Measurements from ENCODE around the gene ROPN1B. TPM values are rescaled to one million over a fixed set of nuclear protein-coding genes. Genes with fewer than 3 reads are reported as not detected.

Gene ROPN1B
- total and polyA plus RNA-seq, 10 donors: not detected

GRCh38 chr3:126019683-126020082 is 50.7 kb downstream of the ROPN1B start:
- intact Hi-C loops (cut with DNase I; ENCODE audit: low total_unique reads): no loop called here
- 77 to 96% (median 93%) methylated on average over 5 of the region's 5 CpGs for WGBS, 5 donors

GRCh38 chr3:126021224-126021623 is 52.2 kb downstream of the ROPN1B start:
- peaks cover 0 to 87% (median 16%) of the 10 kb centered on the region in 6 donors for H3K36me3 ChIP-seq
- 71 to 92% (median 82%) methylated on average over 5 of the region's 5 CpGs for WGBS, 5 donors
- no peak overlapping the region for H3K27ac ChIP-seq
- intact Hi-C loops (cut with DNase I; ENCODE audit: low total_unique reads): no loop called here
- H3K9me3 ChIP-seq: no peaks in the 10 kb centered on the region
- no peaks in the 10 kb centered on the region for H3K27me3 ChIP-seq (replicated peaks in 1 of 7)
- no peak for DNase-seq
- no peak overlapping the region for H3K4me3 ChIP-seq
- TF ChIP-seq POLR2AphosphoS5 (IDR thresholded peaks at IDR 0.05): no peak
- no peak for TF ChIP-seq POLR2A (IDR thresholded peaks at IDR 0.05)
- no peak for TF ChIP-seq CTCF (IDR thresholded peaks at IDR 0.05 in 8 of 11, conservative IDR thresholded peaks at IDR 0.05 in 3 of 11)
- no peaks in the 10 kb centered on the region for H3K4me1 ChIP-seq

More at GRCh38 chr3:126019683-126020082, 50.7 kb downstream of the ROPN1B start:
- Histone ChIP-seq H3K36me3 (peaks cover 0 to 87% (median 17%) of the 10 kb centered on the region in 6 donors), H3K27ac (no peak overlapping the region), H3K27me3 (replicated peaks in 1 of 7) (no peaks in the 10 kb centered on the region), H3K4me3 (no peak overlapping the region), H3K4me1 (no peaks in the 10 kb centered on the region), H3K9me3 (no peaks in the 10 kb centered on the region)
- no peak for DNase-seq
- no peak for TF ChIP-seq POLR2AphosphoS5 (IDR thresholded peaks at IDR 0.05)
- TF ChIP-seq POLR2A (IDR thresholded peaks at IDR 0.05): no peak
- no peak for TF ChIP-seq CTCF (IDR thresholded peaks at IDR 0.05 in 8 of 11, conservative IDR thresholded peaks at IDR 0.05 in 3 of 11)

GRCh38 chr3:126021702-126022101 is 52.7 kb downstream of the ROPN1B start:
- no peak overlapping the region for H3K4me3 ChIP-seq
- no peaks in the 10 kb centered on the region for H3K9me3 ChIP-seq
- H3K36me3 ChIP-seq: peaks cover 0 to 87% (median 16%) of the 10 kb centered on the region in 6 donors
- intact Hi-C loops (cut with DNase I; ENCODE audit: low total_unique reads): no loop called here
- no peaks in the 10 kb centered on the region for H3K4me1 ChIP-seq
- H3K27me3 ChIP-seq (replicated peaks in 1 of 7): no peaks in the 10 kb centered on the region
- DNase-seq: no peak
- TF ChIP-seq CTCF (IDR thresholded peaks at IDR 0.05 in 8 of 11, conservative IDR thresholded peaks at IDR 0.05 in 3 of 11): no peak
- no peak for TF ChIP-seq POLR2AphosphoS5 (IDR thresholded peaks at IDR 0.05)
- no peak for TF ChIP-seq POLR2A (IDR thresholded peaks at IDR 0.05)
- H3K27ac ChIP-seq: no peak overlapping the region
- WGBS, 5 donors: 88 to 100% (median 93%) methylated on average over 1 of the region's 1 CpG

- Histone ChIP-seq H3K27me3 (replicated peaks in 1 of 7) (no peaks in the 10 kb centered on the region), H3K4me3 (no peak overlapping the region), H3K9me3 (peaks cover 0 to 8% (median 5%) of the 10 kb centered on the region in 8 donors), H3K36me3 (peaks cover 0 to 87% (median 16%) of the 10 kb centered on the region in 6 donors), H3K4me1 (no peaks in the 10 kb centered on the region), H3K27ac (no peak overlapping the region)
- no peak for DNase-seq
- intact Hi-C loops (cut with DNase I; ENCODE audit: low total_unique reads): no loop called here
- TF ChIP-seq CTCF (IDR thresholded peaks at IDR 0.05 in 8 of 11, conservative IDR thresholded peaks at IDR 0.05 in 3 of 11) (no peak), POLR2AphosphoS5 (IDR thresholded peaks at IDR 0.05) (no peak), POLR2A (IDR thresholded peaks at IDR 0.05) (no peak)
- WGBS, 5 donors: 82 to 94% (median 90%) methylated on average over 9 to 10 of the region's 10 CpGs
These were observed 53.9 kb downstream of the ROPN1B start for GRCh38 chr3:126022741-126023359.
